ENCODE results near the gene LRG1.

Gene LRG1

GRCh38 chr19:4506449-4507149 is 33.2 kb downstream of the LRG1 start:
- no peak for DNase-seq

GRCh38 chr19:4505570-4506448 is 34.0 kb downstream of the LRG1 start:
- DNase-seq = no peak

- no peak for DNase-seq
These were observed 34.8 kb downstream of the LRG1 start for GRCh38 chr19:4504891-4505569.

GRCh38 chr19:4504297-4504701 is 35.5 kb downstream of the LRG1 start:
- DNase-seq = no peak

- DNase-seq = no peak
These were observed 36.0 kb downstream of the LRG1 start for GRCh38 chr19:4503825-4504170.

GRCh38 chr19:4503132-4503824 is 36.6 kb downstream of the LRG1 start:
- no peak for DNase-seq

GRCh38 chr19:4502282-4503131 is 37.3 kb downstream of the LRG1 start:
- DNase-seq = no peak

- no peak for DNase-seq
These were observed 38.1 kb downstream of the LRG1 start for GRCh38 chr19:4501691-4502090.

- DNase-seq = no peak
These were observed 38.8 kb downstream of the LRG1 start for GRCh38 chr19:4500841-4501591.

GRCh38 chr19:4499855-4500254 is 40.0 kb downstream of the LRG1 start:
- DNase-seq = no peak

GRCh38 chr19:4499318-4499717 is 40.5 kb downstream of the LRG1 start:
- no peak for DNase-seq

GRCh38 chr19:4498694-4499093 is 41.1 kb downstream of the LRG1 start:
- DNase-seq = no peak

- DNase-seq = no peak
These were observed 42.0 kb downstream of the LRG1 start for GRCh38 chr19:4497770-4498389.

- DNase-seq = no peak
These were observed 43.5 kb downstream of the LRG1 start for GRCh38 chr19:4496304-4496703.

- DNase-seq = no peak
These were observed 44.4 kb downstream of the LRG1 start for GRCh38 chr19:4495471-4495870.

- DNase-seq = no peak
These were observed 45.2 kb downstream of the LRG1 start for GRCh38 chr19:4494691-4495064.

- DNase-seq = no peak
These were observed 45.7 kb downstream of the LRG1 start for GRCh38 chr19:4493929-4494690.

GRCh38 chr19:4493104-4493928 is 46.5 kb downstream of the LRG1 start:
- no peak for DNase-seq

Measured in effector CD8-positive, alpha-beta T cell (primary cell).